Activated CD8-positive, alpha-beta T cell treated with anti-CD3 and anti-CD28 coated beads for 36 hours (primary cell): Measurements from ENCODE around the gene CMTM6. TPM values are rescaled to one million over a fixed set of nuclear protein-coding genes. Genes with fewer than 3 reads are reported as not detected.

ENCODE experiments used
- ATAC-seq: fragments of 200-7000 bp; cut with Tn5 transposase; one replicate; pipeline ENCODE4 v1.10.0; 2021; ENCODE audit warnings: mild to moderate bottlenecking, moderate library complexity
- CTCF ChIA-PET: fragments of 350-600 bp; sonication (Branson Sonifier 250); formaldehyde crosslinking; loops from one replicate; lab custom pipeline; 2021; ENCODE audit warnings: antibody characterized with exemption; lab: Charles Lee
- POLR2A ChIA-PET: fragments of 350-600 bp; sonication (Branson Sonifier 250); formaldehyde crosslinking; loops from one replicate; lab custom pipeline; 2021; ENCODE audit warnings: antibody characterized with exemption; lab: Charles Lee
- DNase-seq: peaks from one replicate; pipeline ENCODE4 v3.0.0-alpha.2; 2020
- H3K27ac Mint-ChIP-seq: one replicate; pipeline ENCODE4 v1.8.0; 2021; ENCODE audit warnings: mild to moderate bottlenecking, mixed read lengths
- H3K27me3 Mint-ChIP-seq: one replicate; pipeline ENCODE4 v1.8.0; 2021; ENCODE audit warnings: mixed read lengths
- H3K36me3 Mint-ChIP-seq: one replicate; pipeline ENCODE4 v1.8.0; 2021; ENCODE audit warnings: low read depth, mixed read lengths
- H3K4me1 Mint-ChIP-seq: one replicate; pipeline ENCODE4 v1.8.0; 2021; ENCODE audit warnings: low read depth, mixed read lengths
- H3K4me3 Mint-ChIP-seq: one replicate; pipeline ENCODE4 v1.8.0; 2021; ENCODE audit warnings: mild to moderate bottlenecking, moderate library complexity, mixed read lengths
- H3K9me3 Mint-ChIP-seq: one replicate; pipeline ENCODE4 v1.8.0; 2021; ENCODE audit warnings: mixed read lengths
- CTCF ChIP-seq: fragments of 200-600 bp; IDR thresholded peaks from one replicate; pipeline ENCODE4 v1.8.0; 2022; ENCODE audit warnings: antibody characterized with exemption, mild to moderate bottlenecking
- intact Hi-C: fragments of 100-400 bp; cut with micrococcal nuclease; formaldehyde crosslinking; loops from one replicate; pipeline ENCODE4 v1.10.0; 2022
- total RNA-seq, 2 experiments: library from RNA; stranded (reverse); gene quantifications; one replicate each; pipeline ENCODE4 v1.2.3, GENCODE V29; 2021

The CMTM6 gene
- total RNA-seq, 2 experiments from 2014 or later = 49.8 to 50.1 TPM

- Mint-ChIP-seq H3K4me1 (peaks cover 43% of the 10 kb centered on the region), H3K27ac (no peak overlapping the region), H3K9me3 (peaks cover 1% of the 10 kb centered on the region), H3K4me3 (no peak overlapping the region), H3K27me3 (no peaks in the 10 kb centered on the region), H3K36me3 (peaks cover 32% of the 10 kb centered on the region)
- POLR2A ChIA-PET = interaction anchor here (1.3 kb wide), 1 partner anchor 19 kb away, joined by 3 read pairs; no protein-coding TSS in a partner anchor
- TF ChIP-seq CTCF = no peak
- CTCF ChIA-PET = no interaction called here
- ATAC-seq (no peak), DNase-seq (no peak)
- intact Hi-C loops = no loop called here
Observed at GRCh38 chr3:32452009-32452408, 50.6 kb downstream of the CMTM6 start.

- H3K4me3 Mint-ChIP-seq = no peak overlapping the region
- peaks cover 41% of the 10 kb centered on the region for H3K36me3 Mint-ChIP-seq
- POLR2A ChIA-PET = interaction anchor here (1.0 to 1.4 kb wide), 3 partner anchors 18 to 51 kb away, joined by 3 to 4 read pairs (median 3); no protein-coding TSS in a partner anchor
- peaks cover 1% of the 10 kb centered on the region for H3K9me3 Mint-ChIP-seq
- H3K27ac Mint-ChIP-seq = no peak overlapping the region
- TF ChIP-seq CTCF = no peak
- peaks cover 43% of the 10 kb centered on the region for H3K4me1 Mint-ChIP-seq
- CTCF ChIA-PET = interaction anchor here (1.1 to 1.2 kb wide), 2 partner anchors 47 to 76 kb away, joined by 3 read pairs; no protein-coding TSS in a partner anchor
- intact Hi-C loops = no loop called here
- no peaks in the 10 kb centered on the region for H3K27me3 Mint-ChIP-seq
- DNase-seq = no peak
- ATAC-seq = no peak
Observed at GRCh38 chr3:32450992-32451659, 51.5 kb downstream of the CMTM6 start.

- no peak for ATAC-seq
- peaks cover 37% of the 10 kb centered on the region for H3K4me1 Mint-ChIP-seq
- TF ChIP-seq CTCF = no peak
- no peaks in the 10 kb centered on the region for H3K27me3 Mint-ChIP-seq
- peaks cover 46% of the 10 kb centered on the region for H3K36me3 Mint-ChIP-seq
- POLR2A ChIA-PET = interaction anchor here (1.0 to 1.4 kb wide), 4 partner anchors 10 to 50 kb away, joined by 3 to 4 read pairs (median 3); no protein-coding TSS in a partner anchor
- no peak overlapping the region for H3K27ac Mint-ChIP-seq
- H3K4me3 Mint-ChIP-seq = no peak overlapping the region
- intact Hi-C loops = no loop called here
- peaks cover 1% of the 10 kb centered on the region for H3K9me3 Mint-ChIP-seq
- DNase-seq = no peak
- CTCF ChIA-PET = interaction anchor here (0.9 to 2.7 kb wide), 6 partner anchors 11 to 75 kb away, joined by 3 to 9 read pairs (median 3); no protein-coding TSS in a partner anchor
Observed at GRCh38 chr3:32450426-32450825, 52.2 kb downstream of the CMTM6 start.

GRCh38 chr3:32449691-32450090 lies 53.0 kb downstream of the CMTM6 start:
- H3K4me3 Mint-ChIP-seq = no peak overlapping the region
- H3K27ac Mint-ChIP-seq = no peak overlapping the region
- intact Hi-C loops = no loop called here
- DNase-seq = no peak
- peaks cover 36% of the 10 kb centered on the region for H3K4me1 Mint-ChIP-seq
- ATAC-seq = no peak
- ChIA-PET POLR2A (interaction anchor here (1.0 to 1.4 kb wide), 3 partner anchors 11 to 50 kb away, joined by 3 to 4 read pairs (median 3); no protein-coding TSS in a partner anchor), CTCF (interaction anchor here (0.9 to 2.7 kb wide), 6 partner anchors 10 to 74 kb away, joined by 3 to 9 read pairs (median 4); no protein-coding TSS in a partner anchor)
- peaks cover 5% of the 10 kb centered on the region for H3K9me3 Mint-ChIP-seq
- no peaks in the 10 kb centered on the region for H3K27me3 Mint-ChIP-seq
- peaks cover 50% of the 10 kb centered on the region for H3K36me3 Mint-ChIP-seq
- TF ChIP-seq CTCF = no peak
